RWPE2 (cell line): Measurements from ENCODE around the gene DTL.

Experiments
- ATAC-seq: fragments of 200-7000 bp; cut with Tn5 transposase; 3 replicates; pipeline ENCODE4 v1.9.1; 2021; ENCODE audit warnings: low read depth
- DNase-seq: peaks from one replicate; pipeline ENCODE4 v3.0.0-alpha.2; 2020; ENCODE audit warnings: low spot score
- H3K27ac ChIP-seq: fragments of 450-650 bp; 2 replicates; pipeline ENCODE4 v1.5.1; 2017; ENCODE audit warnings: mild to moderate bottlenecking; ENCODE audit not compliant: poor library complexity, severe bottlenecking
- H3K27me3 ChIP-seq: fragments of 250-450 bp; sonication (Bioruptor Pico); 2 replicates; pipeline ENCODE4 v1.5.1; 2021; ENCODE audit warnings: mild to moderate bottlenecking, moderate library complexity; ENCODE audit not compliant: insufficient read depth, poor library complexity, severe bottlenecking
- H3K36me3 ChIP-seq: fragments of 250-450 bp; sonication (Bioruptor Pico); 2 replicates; pipeline ENCODE4 v1.5.1; 2020; ENCODE audit warnings: low read depth, mild to moderate bottlenecking, moderate library complexity
- H3K4me1 ChIP-seq: fragments of 250-450 bp; sonication (Bioruptor Pico); 2 replicates; pipeline ENCODE4 v1.5.1; 2021; ENCODE audit warnings: mild to moderate bottlenecking, moderate library complexity; ENCODE audit not compliant: insufficient read depth, poor library complexity, severe bottlenecking
- H3K4me3 ChIP-seq: fragments of 250-450 bp; sonication (Bioruptor Pico); 2 replicates; pipeline ENCODE4 v1.5.1; 2021; ENCODE audit warnings: mild to moderate bottlenecking, moderate library complexity; ENCODE audit not compliant: severe bottlenecking
- H3K9me3 ChIP-seq: fragments of 250-450 bp; sonication (Bioruptor Pico); 2 replicates; pipeline ENCODE4 v1.5.1; 2021; ENCODE audit warnings: mild to moderate bottlenecking, moderate library complexity; ENCODE audit not compliant: severe bottlenecking
- TF ChIP-seq, protein P1 (sequence below): fragments of 450-650 bp; IDR thresholded peaks from one replicate; pipeline ENCODE4 v1.5.1; 2017; ENCODE audit warnings: mild to moderate bottlenecking, moderate library complexity; ENCODE audit not compliant: poor library complexity, severe bottlenecking

The DTL gene

DNA sequence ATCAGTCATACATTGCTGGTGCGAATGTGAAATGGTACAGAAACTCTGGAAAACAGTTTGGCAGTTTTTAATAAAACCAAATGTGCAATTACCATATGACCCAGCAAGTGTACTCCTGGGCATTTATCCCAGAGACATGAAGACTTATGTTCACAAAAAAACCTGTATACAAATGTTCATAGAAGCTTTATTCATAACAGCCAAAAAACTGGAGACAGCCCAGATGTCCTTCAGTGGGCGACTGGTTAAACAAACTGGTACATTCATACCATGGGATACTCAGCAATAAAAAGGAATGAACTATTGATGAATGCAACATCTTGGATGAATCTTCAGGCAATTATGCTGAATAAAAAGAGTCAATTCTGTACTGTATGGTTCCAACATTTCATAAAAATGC lies 97.8 kb downstream of the DTL start:
- no peak overlapping the region for H3K4me3 ChIP-seq
- DNase-seq (no peak), ATAC-seq (no peak)
- no peaks in the 10 kb centered on the region for H3K27me3 ChIP-seq
- H3K4me1 ChIP-seq = no peaks in the 10 kb centered on the region
- H3K36me3 ChIP-seq = no peaks in the 10 kb centered on the region
- H3K27ac ChIP-seq = no peak overlapping the region
- no peaks in the 10 kb centered on the region for H3K9me3 ChIP-seq
- TF ChIP-seq, protein P1, sequence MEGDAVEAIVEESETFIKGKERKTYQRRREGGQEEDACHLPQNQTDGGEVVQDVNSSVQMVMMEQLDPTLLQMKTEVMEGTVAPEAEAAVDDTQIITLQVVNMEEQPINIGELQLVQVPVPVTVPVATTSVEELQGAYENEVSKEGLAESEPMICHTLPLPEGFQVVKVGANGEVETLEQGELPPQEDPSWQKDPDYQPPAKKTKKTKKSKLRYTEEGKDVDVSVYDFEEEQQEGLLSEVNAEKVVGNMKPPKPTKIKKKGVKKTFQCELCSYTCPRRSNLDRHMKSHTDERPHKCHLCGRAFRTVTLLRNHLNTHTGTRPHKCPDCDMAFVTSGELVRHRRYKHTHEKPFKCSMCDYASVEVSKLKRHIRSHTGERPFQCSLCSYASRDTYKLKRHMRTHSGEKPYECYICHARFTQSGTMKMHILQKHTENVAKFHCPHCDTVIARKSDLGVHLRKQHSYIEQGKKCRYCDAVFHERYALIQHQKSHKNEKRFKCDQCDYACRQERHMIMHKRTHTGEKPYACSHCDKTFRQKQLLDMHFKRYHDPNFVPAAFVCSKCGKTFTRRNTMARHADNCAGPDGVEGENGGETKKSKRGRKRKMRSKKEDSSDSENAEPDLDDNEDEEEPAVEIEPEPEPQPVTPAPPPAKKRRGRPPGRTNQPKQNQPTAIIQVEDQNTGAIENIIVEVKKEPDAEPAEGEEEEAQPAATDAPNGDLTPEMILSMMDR = no peak

DNA sequence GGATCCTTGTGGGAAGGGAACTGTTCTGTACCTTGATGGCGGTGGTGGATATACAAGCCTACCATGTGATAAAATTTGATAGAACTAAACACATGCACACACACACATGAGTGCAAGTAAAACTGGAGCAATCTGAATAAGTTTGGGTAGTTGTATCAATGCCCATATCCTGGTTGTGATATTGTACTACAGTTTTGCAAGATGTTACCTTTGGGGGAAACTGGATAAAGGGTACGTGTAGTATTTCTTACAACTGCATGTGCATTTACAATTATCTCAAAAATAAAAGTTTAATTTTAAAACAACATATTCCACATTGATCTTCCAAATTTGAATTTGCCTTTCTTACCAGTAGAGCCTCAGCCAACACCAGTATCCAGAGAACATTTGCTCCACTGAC lies 99.6 kb downstream of the DTL start:
- no peak overlapping the region for H3K27ac ChIP-seq
- DNase-seq (no peak), ATAC-seq (no peak)
- TF ChIP-seq, protein P1 = no peak
- H3K4me3 ChIP-seq = no peak overlapping the region
- no peaks in the 10 kb centered on the region for H3K36me3 ChIP-seq
- H3K27me3 ChIP-seq = no peaks in the 10 kb centered on the region
- H3K4me1 ChIP-seq = no peaks in the 10 kb centered on the region
- no peaks in the 10 kb centered on the region for H3K9me3 ChIP-seq

GRCh38 chr1:212137854-212138253 lies 102.3 kb downstream of the DTL start:
- ATAC-seq (no peak), DNase-seq (no peak)
- TF ChIP-seq, protein P1 = no peak
- H3K27me3 ChIP-seq = no peaks in the 10 kb centered on the region
- no peaks in the 10 kb centered on the region for H3K9me3 ChIP-seq
- H3K4me1 ChIP-seq = no peaks in the 10 kb centered on the region
- no peak overlapping the region for H3K27ac ChIP-seq
- no peak overlapping the region for H3K4me3 ChIP-seq
- no peaks in the 10 kb centered on the region for H3K36me3 ChIP-seq

DNA sequence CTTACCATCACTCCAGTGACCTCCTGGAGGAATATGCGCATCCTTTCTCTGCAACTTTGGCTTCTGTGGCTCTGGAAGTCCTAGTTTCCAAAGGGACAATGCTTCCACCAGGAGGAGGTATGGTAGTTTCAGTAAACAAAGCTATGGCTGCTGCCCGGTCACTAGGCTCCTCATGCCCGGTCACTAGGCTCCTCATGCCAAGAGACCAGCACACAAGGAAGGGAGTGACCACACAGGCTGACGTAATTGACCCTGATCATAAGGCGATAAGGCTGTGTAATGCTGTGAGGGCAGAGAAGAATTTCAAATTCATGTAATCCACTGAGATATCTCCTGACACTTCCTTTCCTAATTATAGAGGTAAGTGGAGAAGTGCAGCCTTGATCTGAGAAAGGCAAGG lies 102.9 kb downstream of the DTL start:
- DNase-seq (no peak), ATAC-seq (no peak)
- TF ChIP-seq, protein P1 = no peak
- Histone ChIP-seq H3K36me3 (no peaks in the 10 kb centered on the region), H3K4me1 (no peaks in the 10 kb centered on the region), H3K9me3 (no peaks in the 10 kb centered on the region), H3K27ac (no peak overlapping the region), H3K4me3 (no peak overlapping the region), H3K27me3 (no peaks in the 10 kb centered on the region)

DNA sequence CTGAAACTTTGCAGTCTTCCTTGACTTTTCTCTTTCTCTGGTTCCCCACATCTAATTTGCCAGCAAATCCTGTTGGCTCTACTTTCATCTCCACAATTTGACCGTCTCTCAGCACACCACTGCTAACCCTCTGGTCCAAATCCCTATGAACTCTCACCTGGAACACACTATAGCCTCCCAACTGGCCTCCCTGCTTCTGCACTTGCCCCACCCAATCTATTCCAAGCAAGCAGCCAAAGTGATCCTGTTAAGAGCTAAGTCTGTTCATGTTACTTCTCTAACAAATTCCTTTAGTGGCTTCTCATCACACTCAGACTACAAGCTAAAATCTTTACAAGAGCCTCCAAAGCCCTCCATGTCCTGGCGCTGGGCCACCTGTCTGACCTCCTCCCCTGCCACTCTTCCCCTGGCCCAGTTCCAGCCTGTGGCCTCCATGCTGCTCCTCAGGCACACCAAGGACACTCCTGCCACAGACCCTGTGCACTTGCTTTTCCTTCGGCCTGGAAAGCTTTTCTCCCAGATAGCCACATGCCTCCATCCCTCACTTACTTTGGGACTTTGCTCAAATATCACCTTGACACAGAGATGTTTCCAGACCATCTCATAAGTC lies 104.1 kb downstream of the DTL start:
- ATAC-seq (no peak), DNase-seq (no peak)
- H3K4me3 ChIP-seq = no peak overlapping the region
- no peaks in the 10 kb centered on the region for H3K36me3 ChIP-seq
- H3K9me3 ChIP-seq = no peaks in the 10 kb centered on the region
- no peaks in the 10 kb centered on the region for H3K27me3 ChIP-seq
- H3K4me1 ChIP-seq = no peaks in the 10 kb centered on the region
- TF ChIP-seq, protein P1 = no peak
- H3K27ac ChIP-seq = no peak overlapping the region
